Measurements from ENCODE around the gene ENOSF1. TPM values are rescaled to one million over a fixed set of nuclear protein-coding genes. Genes with fewer than 3 reads are reported as not detected.
"Not testable (repeated sequence)": the region's sequence is repeated elsewhere in the genome, so short reads cannot be mapped to it uniquely, and the experiment has no call there.

Gene ENOSF1
- 47.0 and 56.3 TPM in 2 replicates for total RNA-seq

DNA sequence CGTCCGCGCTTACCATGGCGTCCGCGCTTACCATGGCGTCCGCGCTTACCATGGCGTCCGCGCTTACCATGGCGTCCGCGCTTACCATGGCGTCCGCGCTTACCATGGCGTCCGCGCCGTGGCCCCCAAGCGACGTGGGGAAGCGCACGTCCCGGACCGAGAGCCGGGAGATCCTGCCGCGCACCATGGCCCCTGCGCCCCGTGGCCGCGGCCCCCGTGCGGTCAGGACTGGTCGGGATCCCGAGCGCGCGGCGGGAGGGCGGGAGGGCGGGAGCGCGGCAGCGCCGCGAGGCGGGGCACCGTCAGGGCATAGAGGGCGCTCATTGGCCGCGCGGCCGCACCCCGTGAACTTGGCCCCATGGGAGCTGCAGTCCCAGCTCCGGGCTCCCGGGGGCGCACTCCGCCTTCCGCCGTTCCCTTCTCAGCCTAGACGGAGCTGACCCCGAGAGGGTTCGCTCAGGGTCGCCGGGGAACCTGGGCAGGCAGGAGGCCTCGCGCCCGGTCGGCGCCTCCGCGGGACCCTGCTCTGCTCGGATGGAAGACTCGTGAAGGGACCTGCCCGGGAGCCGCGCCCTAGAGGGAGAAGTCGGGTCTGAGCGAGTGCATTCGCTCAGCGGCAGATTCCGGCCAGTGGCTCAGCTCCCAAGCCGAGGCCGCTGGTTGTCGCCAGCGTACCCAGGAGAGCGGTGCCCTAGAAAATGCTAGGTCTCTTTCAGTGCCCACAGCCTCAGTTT is at the start of gene ENOSF1:
TSS of gene ENOSF1 (minus strand) at position 230 of the 734 bp plus-strand sequence. CDS start at position 187, 43 bp downstream.
- H3K79me2 ChIP-seq (ENCODE audit: insufficient read depth, low read length): peaks cover 36% of the 10 kb centered on the region

GRCh38 chr18:759864-760263 is 47.4 kb upstream of the ENOSF1 start:
- not testable (repeated sequence) for H3K36me3 ChIP-seq (ENCODE audit: insufficient read depth, low read length); H2AFZ ChIP-seq (ENCODE audit: low read length); H3K4me3 ChIP-seq (ENCODE audit: insufficient read depth, low read length); H3K27me3 ChIP-seq (ENCODE audit: insufficient read depth, low read length); H3K4me1 ChIP-seq (ENCODE audit: insufficient read depth, low read length); H3K4me2 ChIP-seq (ENCODE audit: insufficient read depth, low read length); DNase-seq (ENCODE audit: insufficient read length, low spot score, missing footprints); H3K9me3 ChIP-seq (ENCODE audit: low read depth, low read length); H3K27ac ChIP-seq (ENCODE audit: low read depth, low read length); H4K20me1 ChIP-seq (ENCODE audit: insufficient read depth, low read length)
- H3K79me2 ChIP-seq (ENCODE audit: insufficient read depth, low read length): peaks cover 51% of the 10 kb centered on the region

More for the DNA sequence above, at the start of gene ENOSF1:
- Histone ChIP-seq H3K4me1 (ENCODE audit: insufficient read depth, low read length) (peaks cover 22% of the 10 kb centered on the region), H2AFZ (ENCODE audit: low read length) (peak within 1 kb of the TSS; percentile 82), H3K9me3 (ENCODE audit: low read depth, low read length) (no peaks in the 10 kb centered on the region), H3K36me3 (ENCODE audit: insufficient read depth, low read length) (peaks cover 6% of the 10 kb centered on the region), H3K27me3 (ENCODE audit: insufficient read depth, low read length) (no peaks in the 10 kb centered on the region), H3K4me3 (ENCODE audit: insufficient read depth, low read length) (peak within 1 kb of the TSS; percentile 78), H3K4me2 (ENCODE audit: insufficient read depth, low read length) (peak within 1 kb of the TSS; percentile 98), H3K27ac (ENCODE audit: low read depth, low read length) (peak within 1 kb of the TSS; percentile 94), H4K20me1 (ENCODE audit: insufficient read depth, low read length) (peaks cover 8% of the 10 kb centered on the region)
- DNase-seq (ENCODE audit: insufficient read length, low spot score, missing footprints): peak; percentile 97
- TF ChIP-seq, protein P1, sequence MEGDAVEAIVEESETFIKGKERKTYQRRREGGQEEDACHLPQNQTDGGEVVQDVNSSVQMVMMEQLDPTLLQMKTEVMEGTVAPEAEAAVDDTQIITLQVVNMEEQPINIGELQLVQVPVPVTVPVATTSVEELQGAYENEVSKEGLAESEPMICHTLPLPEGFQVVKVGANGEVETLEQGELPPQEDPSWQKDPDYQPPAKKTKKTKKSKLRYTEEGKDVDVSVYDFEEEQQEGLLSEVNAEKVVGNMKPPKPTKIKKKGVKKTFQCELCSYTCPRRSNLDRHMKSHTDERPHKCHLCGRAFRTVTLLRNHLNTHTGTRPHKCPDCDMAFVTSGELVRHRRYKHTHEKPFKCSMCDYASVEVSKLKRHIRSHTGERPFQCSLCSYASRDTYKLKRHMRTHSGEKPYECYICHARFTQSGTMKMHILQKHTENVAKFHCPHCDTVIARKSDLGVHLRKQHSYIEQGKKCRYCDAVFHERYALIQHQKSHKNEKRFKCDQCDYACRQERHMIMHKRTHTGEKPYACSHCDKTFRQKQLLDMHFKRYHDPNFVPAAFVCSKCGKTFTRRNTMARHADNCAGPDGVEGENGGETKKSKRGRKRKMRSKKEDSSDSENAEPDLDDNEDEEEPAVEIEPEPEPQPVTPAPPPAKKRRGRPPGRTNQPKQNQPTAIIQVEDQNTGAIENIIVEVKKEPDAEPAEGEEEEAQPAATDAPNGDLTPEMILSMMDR (IDR thresholded peaks at IDR 0.05; ENCODE audit: extremely low read depth, low read depth, low read length): peak; percentile 54

DNA sequence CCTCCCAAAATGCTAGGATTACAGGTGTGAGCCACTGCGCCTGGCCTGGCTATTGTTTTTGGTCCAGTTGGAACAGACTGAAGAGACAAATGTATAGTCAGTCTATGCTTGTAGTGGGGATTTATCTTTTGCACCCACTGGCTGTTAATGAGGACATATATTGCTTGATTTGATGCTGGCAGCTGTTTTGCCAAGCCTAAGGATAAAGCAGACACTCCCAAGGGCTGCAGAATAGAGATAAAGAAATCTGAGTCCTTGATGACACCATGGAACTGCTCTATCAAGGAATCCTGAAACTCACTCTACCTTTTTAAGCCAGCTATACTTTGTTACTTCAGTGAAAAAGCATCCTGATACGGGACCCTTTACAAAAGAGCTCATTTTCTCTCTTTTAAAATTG is 43.1 kb upstream of the ENOSF1 start:
- H3K4me1 ChIP-seq (ENCODE audit: insufficient read depth, low read length): no peaks in the 10 kb centered on the region
- H3K4me3 ChIP-seq (ENCODE audit: insufficient read depth, low read length): no peak overlapping the region
- no peak overlapping the region for H3K27ac ChIP-seq (ENCODE audit: low read depth, low read length)
- H2AFZ ChIP-seq (ENCODE audit: low read length): no peak overlapping the region
- no peaks in the 10 kb centered on the region for H3K9me3 ChIP-seq (ENCODE audit: low read depth, low read length)
- TF ChIP-seq, protein P1 (IDR thresholded peaks at IDR 0.05; ENCODE audit: extremely low read depth, low read depth, low read length): no peak
- H3K79me2 ChIP-seq (ENCODE audit: insufficient read depth, low read length): peaks cover 29% of the 10 kb centered on the region
- H3K36me3 ChIP-seq (ENCODE audit: insufficient read depth, low read length): peaks cover 16% of the 10 kb centered on the region
- no peaks in the 10 kb centered on the region for H3K27me3 ChIP-seq (ENCODE audit: insufficient read depth, low read length)
- DNase-seq (ENCODE audit: insufficient read length, low spot score, missing footprints): no peak
- no peak overlapping the region for H3K4me2 ChIP-seq (ENCODE audit: insufficient read depth, low read length)
- no peaks in the 10 kb centered on the region for H4K20me1 ChIP-seq (ENCODE audit: insufficient read depth, low read length)

DNA sequence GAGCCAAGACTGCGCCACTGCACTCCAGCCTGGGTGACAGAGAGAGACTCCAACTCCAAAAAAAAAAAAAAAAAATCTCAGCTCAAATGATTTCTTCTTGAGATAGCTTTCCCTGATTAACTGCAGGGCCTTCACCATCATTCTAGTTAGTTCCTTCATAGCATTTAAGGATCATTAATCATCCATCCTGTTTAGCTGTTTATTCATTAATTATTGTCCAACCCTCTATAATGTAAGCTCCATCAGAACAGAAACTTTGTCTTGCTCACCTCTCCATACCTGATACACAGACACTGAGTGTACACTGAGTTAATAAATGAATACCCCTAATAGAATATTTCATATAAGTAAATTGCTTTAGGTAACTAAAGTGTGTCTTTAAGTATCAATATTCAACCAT is 42.2 kb upstream of the ENOSF1 start:
- peaks cover 22% of the 10 kb centered on the region for H3K79me2 ChIP-seq (ENCODE audit: insufficient read depth, low read length)
- H4K20me1 ChIP-seq (ENCODE audit: insufficient read depth, low read length): no peaks in the 10 kb centered on the region
- H3K9me3 ChIP-seq (ENCODE audit: low read depth, low read length): no peaks in the 10 kb centered on the region
- peaks cover 16% of the 10 kb centered on the region for H3K36me3 ChIP-seq (ENCODE audit: insufficient read depth, low read length)
- H3K27ac ChIP-seq (ENCODE audit: low read depth, low read length): no peak overlapping the region
- H3K4me2 ChIP-seq (ENCODE audit: insufficient read depth, low read length): no peak overlapping the region
- no peak overlapping the region for H3K4me3 ChIP-seq (ENCODE audit: insufficient read depth, low read length)
- TF ChIP-seq, protein P1 (IDR thresholded peaks at IDR 0.05; ENCODE audit: extremely low read depth, low read depth, low read length): no peak
- no peak overlapping the region for H2AFZ ChIP-seq (ENCODE audit: low read length)
- no peaks in the 10 kb centered on the region for H3K4me1 ChIP-seq (ENCODE audit: insufficient read depth, low read length)
- H3K27me3 ChIP-seq (ENCODE audit: insufficient read depth, low read length): no peaks in the 10 kb centered on the region
- DNase-seq (ENCODE audit: insufficient read length, low spot score, missing footprints): no peak

All from osteoblast (primary cell).